ENCODE data around the gene CUX1.

- TF ChIP-seq CTCF (IDR thresholded peaks at IDR 0.05) (no peak), POLR2A (IDR thresholded peaks at IDR 0.05) (no peak)
Observed at GRCh38 chr7:102270178-102270887, 452.9 kb downstream of the CUX1 start.
